Activated B cell treated with CpG ODN at 0.5 μM for 24 hours (primary cell): ENCODE data around the gene LRIG1. TPM values are rescaled to one million over a fixed set of nuclear protein-coding genes. Genes with fewer than 3 reads are reported as not detected.

ENCODE experiments used
- ATAC-seq: fragments of 200-7000 bp; cut with Tn5 transposase; one replicate; pipeline ENCODE4 v1.10.0; 2021; ENCODE audit warnings: low read depth, mild to moderate bottlenecking, moderate library complexity
- CTCF ChIA-PET: fragments of 350-600 bp; sonication (Branson Sonifier 250); formaldehyde crosslinking; loops from one replicate; lab custom pipeline; 2021; ENCODE audit warnings: antibody characterized with exemption; lab: Charles Lee
- POLR2A ChIA-PET: fragments of 350-600 bp; sonication (Branson Sonifier 250); formaldehyde crosslinking; loops from one replicate; lab custom pipeline; 2021; ENCODE audit warnings: antibody characterized with exemption; lab: Charles Lee
- DNase-seq: peaks from one replicate; pipeline ENCODE4 v3.0.0; 2022
- H3K27ac Mint-ChIP-seq: one replicate; pipeline ENCODE4 v1.8.0; 2020; ENCODE audit warnings: mixed read lengths
- H3K27me3 Mint-ChIP-seq: one replicate; pipeline ENCODE4 v1.8.0; 2021; ENCODE audit warnings: mixed read lengths
- H3K36me3 Mint-ChIP-seq: one replicate; pipeline ENCODE4 v1.8.0; 2021; ENCODE audit warnings: low read depth, mixed read lengths
- H3K4me1 Mint-ChIP-seq: one replicate; pipeline ENCODE4 v1.8.0; 2021; ENCODE audit warnings: mixed read lengths
- H3K4me3 Mint-ChIP-seq: one replicate; pipeline ENCODE4 v1.8.0; 2020; ENCODE audit warnings: mild to moderate bottlenecking, mixed read lengths
- H3K9me3 Mint-ChIP-seq: one replicate; pipeline ENCODE4 v1.8.0; 2020; ENCODE audit warnings: mixed read lengths
- CTCF ChIP-seq: fragments of 200-600 bp; IDR thresholded peaks from one replicate; pipeline ENCODE4 v1.8.0; 2022; ENCODE audit warnings: antibody characterized with exemption, mild to moderate bottlenecking
- intact Hi-C: fragments of 100-400 bp; cut with micrococcal nuclease; formaldehyde crosslinking; loops from one replicate; pipeline ENCODE4 v1.15.1; 2024
- total RNA-seq: library from RNA; stranded (reverse); gene quantifications from 2 replicates; pipeline ENCODE4 v1.2.3, GENCODE V29; 2022

The LRIG1 gene
- total RNA-seq, 1 donor from 2014 or later: 9.7 TPM

- Mint-ChIP-seq H3K9me3 (no peaks in the 10 kb centered on the region), H3K27me3 (peaks cover 37% of the 10 kb centered on the region), H3K4me3 (no peak overlapping the region), H3K4me1 (peaks cover 23% of the 10 kb centered on the region), H3K36me3 (no peaks in the 10 kb centered on the region), H3K27ac (no peak overlapping the region)
- intact Hi-C loops: no loop called here
- ChIA-PET POLR2A (interaction anchor here (0.5 kb wide), 1 partner anchor 13 kb away, joined by 3 read pairs; no protein-coding TSS in a partner anchor), CTCF (no interaction called here)
- TF ChIP-seq CTCF: no peak
- DNase-seq (no peak), ATAC-seq (no peak)
Measured at GRCh38 chr3:66497288-66497984, 3.4 kb downstream of the LRIG1 start.

GRCh38 chr3:66496746-66497145 is 4.1 kb downstream of the LRIG1 start:
- no peak for TF ChIP-seq CTCF
- H3K4me3 Mint-ChIP-seq: no peak overlapping the region
- no peaks in the 10 kb centered on the region for H3K36me3 Mint-ChIP-seq
- POLR2A ChIA-PET: interaction anchor here (0.5 kb wide), 1 partner anchor 12 kb away, joined by 3 read pairs; no protein-coding TSS in a partner anchor
- DNase-seq (no peak), ATAC-seq (no peak)
- H3K9me3 Mint-ChIP-seq: no peaks in the 10 kb centered on the region
- H3K27ac Mint-ChIP-seq: no peak overlapping the region
- intact Hi-C loops: no loop called here
- CTCF ChIA-PET: no interaction called here
- peaks cover 23% of the 10 kb centered on the region for H3K4me1 Mint-ChIP-seq
- peaks cover 41% of the 10 kb centered on the region for H3K27me3 Mint-ChIP-seq

- intact Hi-C loops: no loop called here
- DNase-seq (no peak), ATAC-seq (no peak)
- H3K4me1 Mint-ChIP-seq: peaks cover 19% of the 10 kb centered on the region
- TF ChIP-seq CTCF: no peak
- peaks cover 39% of the 10 kb centered on the region for H3K27me3 Mint-ChIP-seq
- POLR2A ChIA-PET: no interaction called here
- no peaks in the 10 kb centered on the region for H3K9me3 Mint-ChIP-seq
- CTCF ChIA-PET: no interaction called here
- H3K36me3 Mint-ChIP-seq: no peaks in the 10 kb centered on the region
- H3K4me3 Mint-ChIP-seq: no peak overlapping the region
- H3K27ac Mint-ChIP-seq: no peak overlapping the region
Measured at GRCh38 chr3:66496301-66496700, 4.5 kb downstream of the LRIG1 start.

GRCh38 chr3:66495668-66496045 is 5.2 kb downstream of the LRIG1 start:
- H3K9me3 Mint-ChIP-seq: no peaks in the 10 kb centered on the region
- peaks cover 37% of the 10 kb centered on the region for H3K27me3 Mint-ChIP-seq
- no peak for DNase-seq
- no peak for ATAC-seq
- no peak overlapping the region for H3K4me3 Mint-ChIP-seq
- no peak for TF ChIP-seq CTCF
- intact Hi-C loops: no loop called here
- H3K27ac Mint-ChIP-seq: no peak overlapping the region
- peaks cover 17% of the 10 kb centered on the region for H3K4me1 Mint-ChIP-seq
- H3K36me3 Mint-ChIP-seq: no peaks in the 10 kb centered on the region
- ChIA-PET CTCF (no interaction called here), POLR2A (no interaction called here)

GRCh38 chr3:66494959-66495667 is 5.7 kb downstream of the LRIG1 start:
- Mint-ChIP-seq H3K36me3 (no peaks in the 10 kb centered on the region), H3K9me3 (no peaks in the 10 kb centered on the region), H3K4me1 (peaks cover 22% of the 10 kb centered on the region), H3K4me3 (no peak overlapping the region), H3K27ac (no peak overlapping the region), H3K27me3 (peaks cover 37% of the 10 kb centered on the region)
- CTCF ChIA-PET: interaction anchor here (1.4 kb wide), 1 partner anchor 87 kb away, joined by 3 read pairs; no protein-coding TSS in a partner anchor
- DNase-seq (no peak), ATAC-seq (no peak)
- POLR2A ChIA-PET: interaction anchor here (0.6 kb wide), 1 partner anchor 67 kb away, joined by 4 read pairs; no protein-coding TSS in a partner anchor
- intact Hi-C loops: no loop called here
- no peak for TF ChIP-seq CTCF
